ENCODE results near the gene ASCC1. TPM values are rescaled to one million over a fixed set of nuclear protein-coding genes. Genes with fewer than 3 reads are reported as not detected.

ASCC1 gene
- total and polyA plus RNA-seq, 2 experiments from 2014 or later, result 13.7 to 37.2 TPM

DNA sequence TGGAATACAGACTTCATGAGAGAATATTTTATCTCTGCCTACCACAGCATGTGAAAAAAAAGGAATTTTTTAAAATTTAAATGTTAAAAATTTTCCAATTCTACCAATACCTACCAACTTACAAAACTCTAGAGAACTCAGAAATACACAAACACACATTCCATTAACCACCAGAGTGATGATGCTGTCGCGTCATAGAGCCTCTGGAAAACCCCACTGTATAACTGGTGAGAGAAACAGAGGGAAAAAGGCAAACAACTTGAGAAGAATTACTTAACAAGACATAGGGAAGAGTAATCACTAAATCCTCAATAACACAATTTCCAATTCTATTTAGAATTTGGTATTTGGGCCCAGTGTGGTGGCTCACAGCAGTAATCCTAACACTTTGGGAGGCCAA is 121.5 kb downstream of the ASCC1 start (continued):
- TF ChIP-seq CREB1 (CRISPR knock-in tag; IDR thresholded peaks at IDR 0.05; ENCODE audit: low read depth) (no peak), NANOG (IDR thresholded peaks at IDR 0.05; ENCODE audit: borderline replicate concordance) (no peak), STAT1 (IDR thresholded peaks at IDR 0.05; ENCODE audit: unreplicated experiment) (no peak)
- TF ChIP-seq, protein P1, sequence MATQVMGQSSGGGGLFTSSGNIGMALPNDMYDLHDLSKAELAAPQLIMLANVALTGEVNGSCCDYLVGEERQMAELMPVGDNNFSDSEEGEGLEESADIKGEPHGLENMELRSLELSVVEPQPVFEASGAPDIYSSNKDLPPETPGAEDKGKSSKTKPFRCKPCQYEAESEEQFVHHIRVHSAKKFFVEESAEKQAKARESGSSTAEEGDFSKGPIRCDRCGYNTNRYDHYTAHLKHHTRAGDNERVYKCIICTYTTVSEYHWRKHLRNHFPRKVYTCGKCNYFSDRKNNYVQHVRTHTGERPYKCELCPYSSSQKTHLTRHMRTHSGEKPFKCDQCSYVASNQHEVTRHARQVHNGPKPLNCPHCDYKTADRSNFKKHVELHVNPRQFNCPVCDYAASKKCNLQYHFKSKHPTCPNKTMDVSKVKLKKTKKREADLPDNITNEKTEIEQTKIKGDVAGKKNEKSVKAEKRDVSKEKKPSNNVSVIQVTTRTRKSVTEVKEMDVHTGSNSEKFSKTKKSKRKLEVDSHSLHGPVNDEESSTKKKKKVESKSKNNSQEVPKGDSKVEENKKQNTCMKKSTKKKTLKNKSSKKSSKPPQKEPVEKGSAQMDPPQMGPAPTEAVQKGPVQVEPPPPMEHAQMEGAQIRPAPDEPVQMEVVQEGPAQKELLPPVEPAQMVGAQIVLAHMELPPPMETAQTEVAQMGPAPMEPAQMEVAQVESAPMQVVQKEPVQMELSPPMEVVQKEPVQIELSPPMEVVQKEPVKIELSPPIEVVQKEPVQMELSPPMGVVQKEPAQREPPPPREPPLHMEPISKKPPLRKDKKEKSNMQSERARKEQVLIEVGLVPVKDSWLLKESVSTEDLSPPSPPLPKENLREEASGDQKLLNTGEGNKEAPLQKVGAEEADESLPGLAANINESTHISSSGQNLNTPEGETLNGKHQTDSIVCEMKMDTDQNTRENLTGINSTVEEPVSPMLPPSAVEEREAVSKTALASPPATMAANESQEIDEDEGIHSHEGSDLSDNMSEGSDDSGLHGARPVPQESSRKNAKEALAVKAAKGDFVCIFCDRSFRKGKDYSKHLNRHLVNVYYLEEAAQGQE (IDR thresholded peaks at IDR 0.05; ENCODE audit: unreplicated experiment), result no peak
- TF ChIP-seq, protein P2, sequence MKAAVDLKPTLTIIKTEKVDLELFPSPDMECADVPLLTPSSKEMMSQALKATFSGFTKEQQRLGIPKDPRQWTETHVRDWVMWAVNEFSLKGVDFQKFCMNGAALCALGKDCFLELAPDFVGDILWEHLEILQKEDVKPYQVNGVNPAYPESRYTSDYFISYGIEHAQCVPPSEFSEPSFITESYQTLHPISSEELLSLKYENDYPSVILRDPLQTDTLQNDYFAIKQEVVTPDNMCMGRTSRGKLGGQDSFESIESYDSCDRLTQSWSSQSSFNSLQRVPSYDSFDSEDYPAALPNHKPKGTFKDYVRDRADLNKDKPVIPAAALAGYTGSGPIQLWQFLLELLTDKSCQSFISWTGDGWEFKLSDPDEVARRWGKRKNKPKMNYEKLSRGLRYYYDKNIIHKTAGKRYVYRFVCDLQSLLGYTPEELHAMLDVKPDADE (IDR thresholded peaks at IDR 0.05), result no peak

DNA sequence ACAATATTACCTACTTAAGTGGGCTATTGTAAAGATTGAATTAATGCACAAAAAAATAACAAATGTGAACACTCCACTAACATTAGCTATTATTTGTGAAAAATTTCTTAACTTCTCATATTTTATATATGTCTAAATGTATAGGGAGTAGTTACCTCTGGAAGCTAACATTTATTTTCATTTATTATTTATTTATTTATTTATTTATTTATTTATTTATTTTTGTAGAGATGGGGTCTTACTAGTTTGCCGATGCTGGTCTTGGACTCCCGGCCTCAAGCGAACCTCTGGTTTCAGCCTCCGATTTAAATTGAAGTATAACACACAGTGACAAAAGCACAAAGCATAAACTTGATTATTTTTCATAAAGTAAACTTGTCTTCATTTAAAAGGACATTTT is 122.6 kb downstream of the ASCC1 start:
- Histone ChIP-seq H3K27ac (ENCODE audit: low read depth) (no peak overlapping the region), H3K4me3 (no peak overlapping the region), H3K36me3 (ENCODE audit: insufficient read depth) (no peaks in the 10 kb centered on the region), H3K4me2 (no peak overlapping the region), H3K27me3 (ENCODE audit: insufficient read depth) (peaks cover 23% of the 10 kb centered on the region), H3K4me1 (ENCODE audit: insufficient read depth) (peaks cover 14% of the 10 kb centered on the region), H3K9me2 (ENCODE audit: insufficient read depth) (no peaks in the 10 kb centered on the region), H3K79me2 (replicated peaks; ENCODE audit: insufficient read depth) (no peaks in the 10 kb centered on the region), H2AFZ (no peak overlapping the region), H3F3A (replicated peaks; ENCODE audit: low read depth) (peaks cover 6% of the 10 kb centered on the region; the same call in 1 of the 2 replicates), H4K20me1 (replicated peaks; ENCODE audit: insufficient read depth) (no peaks in the 10 kb centered on the region)
- no peak for ATAC-seq
- DNase-seq (ENCODE audit: low spot score), result no peak
- Mint-ChIP-seq H3K36me3 (ENCODE audit: low read depth) (peaks cover 3% of the 10 kb centered on the region; the same call in 2 of the 3 replicates), H3K9me3 (no peaks in the 10 kb centered on the region), H3K27me3 (ENCODE audit: insufficient read depth, low read depth, poor library complexity) (peaks cover 21% of the 10 kb centered on the region), H3K4me1 (peaks cover 19% of the 10 kb centered on the region), H3K4me3 (no peak overlapping the region), H3K27ac (no peak overlapping the region)
- TF ChIP-seq, protein P3, sequence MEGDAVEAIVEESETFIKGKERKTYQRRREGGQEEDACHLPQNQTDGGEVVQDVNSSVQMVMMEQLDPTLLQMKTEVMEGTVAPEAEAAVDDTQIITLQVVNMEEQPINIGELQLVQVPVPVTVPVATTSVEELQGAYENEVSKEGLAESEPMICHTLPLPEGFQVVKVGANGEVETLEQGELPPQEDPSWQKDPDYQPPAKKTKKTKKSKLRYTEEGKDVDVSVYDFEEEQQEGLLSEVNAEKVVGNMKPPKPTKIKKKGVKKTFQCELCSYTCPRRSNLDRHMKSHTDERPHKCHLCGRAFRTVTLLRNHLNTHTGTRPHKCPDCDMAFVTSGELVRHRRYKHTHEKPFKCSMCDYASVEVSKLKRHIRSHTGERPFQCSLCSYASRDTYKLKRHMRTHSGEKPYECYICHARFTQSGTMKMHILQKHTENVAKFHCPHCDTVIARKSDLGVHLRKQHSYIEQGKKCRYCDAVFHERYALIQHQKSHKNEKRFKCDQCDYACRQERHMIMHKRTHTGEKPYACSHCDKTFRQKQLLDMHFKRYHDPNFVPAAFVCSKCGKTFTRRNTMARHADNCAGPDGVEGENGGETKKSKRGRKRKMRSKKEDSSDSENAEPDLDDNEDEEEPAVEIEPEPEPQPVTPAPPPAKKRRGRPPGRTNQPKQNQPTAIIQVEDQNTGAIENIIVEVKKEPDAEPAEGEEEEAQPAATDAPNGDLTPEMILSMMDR (conservative IDR thresholded peaks at IDR 0.05; ENCODE audit: low read depth in 2 of 2), result no peak
- TF ChIP-seq STAT1 (IDR thresholded peaks at IDR 0.05; ENCODE audit: unreplicated experiment), result no peak
- no peak for TF ChIP-seq ZNF462 (CRISPR knock-in tag; IDR thresholded peaks at IDR 0.05)
- TF ChIP-seq JUNB (IDR thresholded peaks at IDR 0.05; ENCODE audit: unreplicated experiment), result no peak
- TF ChIP-seq, protein P2 (IDR thresholded peaks at IDR 0.05), result no peak

Data from GM23338 (cell line).